ENCODE results near the gene ARMC9.
A peak's percentile ranks its signal among the peaks of the same experiment; 100 is the strongest.
"Not testable (repeated sequence)": the region's sequence is repeated elsewhere in the genome, so short reads cannot be mapped to it uniquely, and the experiment has no call there.

Gene ARMC9, protein sequence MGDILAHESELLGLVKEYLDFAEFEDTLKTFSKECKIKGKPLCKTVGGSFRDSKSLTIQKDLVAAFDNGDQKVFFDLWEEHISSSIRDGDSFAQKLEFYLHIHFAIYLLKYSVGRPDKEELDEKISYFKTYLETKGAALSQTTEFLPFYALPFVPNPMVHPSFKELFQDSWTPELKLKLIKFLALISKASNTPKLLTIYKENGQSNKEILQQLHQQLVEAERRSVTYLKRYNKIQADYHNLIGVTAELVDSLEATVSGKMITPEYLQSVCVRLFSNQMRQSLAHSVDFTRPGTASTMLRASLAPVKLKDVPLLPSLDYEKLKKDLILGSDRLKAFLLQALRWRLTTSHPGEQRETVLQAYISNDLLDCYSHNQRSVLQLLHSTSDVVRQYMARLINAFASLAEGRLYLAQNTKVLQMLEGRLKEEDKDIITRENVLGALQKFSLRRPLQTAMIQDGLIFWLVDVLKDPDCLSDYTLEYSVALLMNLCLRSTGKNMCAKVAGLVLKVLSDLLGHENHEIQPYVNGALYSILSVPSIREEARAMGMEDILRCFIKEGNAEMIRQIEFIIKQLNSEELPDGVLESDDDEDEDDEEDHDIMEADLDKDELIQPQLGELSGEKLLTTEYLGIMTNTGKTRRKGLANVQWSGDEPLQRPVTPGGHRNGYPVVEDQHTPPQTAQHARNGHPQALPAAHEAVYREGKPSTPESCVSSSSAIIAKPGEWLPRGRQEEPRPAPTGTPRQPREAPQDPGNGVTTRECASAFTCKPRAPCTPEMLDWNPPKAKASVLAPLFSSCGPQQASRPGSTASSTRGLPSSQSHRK

DNA sequence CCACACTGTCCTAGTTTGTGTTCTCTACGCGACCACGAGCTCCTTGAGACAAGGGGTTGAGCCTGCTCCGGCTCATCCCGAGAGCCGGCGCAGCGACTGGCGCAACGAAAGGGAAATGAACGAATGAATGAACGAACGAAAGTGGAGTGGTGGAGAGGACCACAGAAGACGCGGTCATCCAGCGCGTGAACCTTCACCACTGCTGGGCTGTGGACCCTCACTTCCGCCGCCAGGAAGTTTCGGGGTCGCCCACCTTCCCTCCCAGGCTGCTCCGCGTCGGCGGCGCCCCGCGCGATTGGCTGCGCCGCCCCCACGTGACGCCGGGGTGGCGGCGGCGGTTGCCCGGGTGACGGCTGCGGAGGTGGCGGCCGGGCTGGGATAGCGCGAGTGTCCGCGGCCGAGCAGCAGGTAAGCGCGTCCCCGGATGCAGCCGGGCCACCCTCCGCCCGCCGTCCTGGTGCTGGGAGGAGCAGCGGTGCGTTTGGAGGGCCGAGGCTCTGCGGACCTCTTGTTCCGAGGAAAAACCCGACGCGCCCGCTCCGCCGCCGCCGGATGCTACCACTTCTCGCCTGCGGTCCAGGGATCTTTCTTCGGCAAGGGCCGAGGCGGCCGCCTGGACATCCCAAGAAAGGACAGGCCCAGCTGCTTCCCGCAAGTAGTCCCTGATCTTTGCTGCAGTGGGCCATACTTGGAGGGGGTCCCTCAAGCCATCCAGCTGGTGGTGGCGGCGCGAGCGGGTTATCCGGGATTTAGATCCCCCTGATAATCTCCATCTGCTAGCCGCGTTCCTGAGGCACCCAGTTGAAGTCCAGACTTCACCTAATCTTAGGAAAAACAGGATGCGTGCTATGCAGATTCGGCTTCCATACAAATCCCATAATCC is at the start of gene ARMC9:
Gene ARMC9, plus strand, starts transcription at position 341 of the 883 bp plus-strand sequence. CDS start 7,608 bp downstream, outside the sequence.
- DNase-seq (peak; percentile 86), ATAC-seq (peak; percentile 91)

DNA sequence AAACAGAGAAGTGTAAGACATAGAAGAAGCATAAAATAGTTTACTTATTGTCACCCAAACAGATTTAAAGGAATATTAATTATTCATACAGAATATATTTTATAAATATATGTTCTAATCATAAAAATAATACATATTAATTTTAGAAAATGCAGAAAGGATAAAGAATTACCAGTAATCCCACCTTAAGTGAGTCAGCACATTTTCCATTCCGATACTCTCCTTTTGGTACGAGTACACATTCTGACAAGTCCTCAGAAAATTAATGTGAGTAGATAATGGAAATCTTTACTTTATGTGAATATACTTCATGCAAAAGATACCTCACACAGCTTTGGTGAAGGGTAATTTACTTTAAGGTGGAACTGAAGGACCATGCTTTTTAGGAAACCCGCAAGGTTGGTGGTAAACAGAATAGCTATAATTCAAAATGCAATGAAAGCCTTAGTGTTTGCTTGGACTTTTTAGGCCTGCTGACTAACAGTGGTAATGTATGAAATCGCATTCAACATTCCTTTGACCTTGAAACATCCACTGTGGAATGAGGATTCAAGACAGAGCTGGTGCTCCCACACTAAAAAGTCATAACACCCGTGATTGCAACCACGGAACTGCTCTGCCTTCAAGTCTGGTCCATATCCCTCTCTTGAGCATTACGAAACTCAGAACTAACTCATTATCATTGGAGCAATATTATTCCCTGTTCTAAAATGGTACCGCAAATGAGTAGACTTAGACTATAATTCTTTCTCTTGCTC is 45.5 kb upstream of the ARMC9 start:
- DNase-seq (no peak), ATAC-seq (no peak)

DNA sequence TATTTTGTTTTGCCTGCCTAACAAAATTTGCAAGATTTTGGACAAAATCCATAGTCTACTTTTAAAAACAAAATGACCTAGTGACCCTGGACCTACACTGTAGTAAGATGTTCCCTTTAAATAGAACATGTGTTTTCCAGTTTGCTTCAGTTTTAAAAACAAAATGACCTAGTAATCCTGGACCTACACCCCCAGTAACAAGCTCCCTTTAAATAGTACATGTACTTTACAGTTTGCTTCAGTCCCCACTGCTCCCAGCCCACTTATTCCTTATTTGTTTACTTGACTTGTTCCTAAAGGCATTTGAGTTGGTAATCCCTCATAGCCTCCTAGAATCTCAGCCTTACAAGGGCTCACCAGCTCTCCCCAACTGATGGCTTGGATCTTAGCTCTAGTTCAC is 39.1 kb upstream of the ARMC9 start:
- DNase-seq (no peak), ATAC-seq (no peak)

DNA sequence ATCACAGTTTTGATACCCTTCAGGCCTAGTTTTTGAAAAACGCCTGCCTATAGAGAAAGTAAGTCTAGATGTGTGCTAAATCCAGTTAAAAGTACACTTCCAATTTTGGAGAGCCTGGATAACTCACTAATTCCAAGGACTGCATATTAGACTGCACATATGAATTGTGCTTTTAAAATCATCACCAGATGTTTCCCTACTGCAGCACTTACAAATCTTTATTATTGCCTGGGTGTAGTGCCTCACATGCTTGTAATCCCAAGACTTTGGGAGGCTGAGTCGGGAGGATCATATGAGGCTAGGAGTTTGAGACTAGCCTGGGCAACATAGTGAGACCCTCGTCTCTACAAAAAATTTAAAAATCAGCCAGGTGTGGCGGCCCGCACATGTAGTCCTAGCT is 37.7 kb upstream of the ARMC9 start:
- DNase-seq (no peak), ATAC-seq (no peak)

DNA sequence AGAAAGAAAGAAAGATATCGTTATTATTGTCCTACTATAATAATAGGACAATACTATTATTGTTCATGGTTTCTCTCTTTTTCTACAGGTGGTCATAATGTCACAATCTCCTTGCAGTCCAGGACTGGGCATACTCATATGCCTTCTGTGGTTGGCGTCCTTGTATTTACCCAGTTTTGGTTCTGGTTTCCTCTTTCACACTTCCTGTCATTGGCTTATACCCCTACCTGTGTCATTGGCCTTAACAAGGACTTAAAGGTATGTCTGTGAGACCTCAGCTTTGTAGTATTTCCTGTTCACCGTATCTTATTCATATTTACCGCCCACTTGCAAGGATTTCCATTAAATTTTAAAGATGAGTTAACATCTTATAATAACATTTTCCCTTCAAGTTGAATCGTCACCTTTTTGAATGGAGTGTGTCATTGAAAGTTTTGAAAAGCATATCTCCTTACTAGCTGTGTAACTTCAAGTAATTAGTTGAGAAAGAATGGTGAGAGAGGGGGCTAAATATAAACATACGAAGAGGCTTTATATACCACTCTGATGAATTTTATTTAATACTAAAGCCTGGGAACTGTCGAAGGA is 37.1 kb upstream of the ARMC9 start:
- ATAC-seq (peak; percentile 93), DNase-seq (no peak)

DNA sequence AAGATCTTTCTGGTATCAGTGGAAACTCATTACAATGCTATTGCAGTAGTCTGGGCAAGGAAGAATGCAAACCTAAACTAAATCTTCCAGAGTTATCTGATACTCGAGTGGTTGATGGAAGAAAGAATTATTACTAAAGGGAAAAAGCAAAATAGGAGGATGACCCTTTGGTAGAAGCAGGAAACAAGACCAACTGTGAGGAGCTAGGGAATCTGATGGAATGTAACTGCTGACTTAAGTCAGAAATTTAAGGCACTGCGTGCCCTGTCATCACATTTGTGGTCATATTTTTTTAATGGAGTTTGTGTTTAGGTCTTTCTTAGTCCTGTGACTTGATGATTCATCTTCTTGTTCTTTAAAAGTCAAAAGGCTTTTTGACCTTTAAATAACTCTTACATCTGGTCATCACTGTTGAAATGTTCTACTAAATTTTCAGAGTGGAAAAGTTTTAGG is 36.5 kb upstream of the ARMC9 start:
- DNase-seq (no peak), ATAC-seq (peak; percentile 70)

DNA sequence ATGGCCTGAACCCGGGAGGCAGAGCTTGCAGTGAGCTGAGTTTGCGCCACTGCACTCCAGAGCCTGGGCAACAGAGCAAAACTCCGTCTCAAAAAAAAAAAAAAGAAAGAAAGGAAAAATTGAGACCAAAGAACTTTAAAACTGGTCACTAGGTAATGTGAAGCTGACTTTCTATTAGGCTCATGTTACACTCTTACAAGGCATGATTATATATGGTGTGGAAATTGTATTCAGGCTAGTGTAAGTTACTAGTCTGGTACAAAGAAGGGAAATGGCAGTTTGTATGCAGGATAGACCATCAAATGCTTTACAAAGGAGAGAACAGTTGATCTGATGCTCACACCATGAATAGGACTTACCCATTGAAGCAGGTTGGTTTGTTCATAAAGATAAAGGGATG is 35.4 kb upstream of the ARMC9 start:
- ATAC-seq (no peak), DNase-seq (no peak)

DNA sequence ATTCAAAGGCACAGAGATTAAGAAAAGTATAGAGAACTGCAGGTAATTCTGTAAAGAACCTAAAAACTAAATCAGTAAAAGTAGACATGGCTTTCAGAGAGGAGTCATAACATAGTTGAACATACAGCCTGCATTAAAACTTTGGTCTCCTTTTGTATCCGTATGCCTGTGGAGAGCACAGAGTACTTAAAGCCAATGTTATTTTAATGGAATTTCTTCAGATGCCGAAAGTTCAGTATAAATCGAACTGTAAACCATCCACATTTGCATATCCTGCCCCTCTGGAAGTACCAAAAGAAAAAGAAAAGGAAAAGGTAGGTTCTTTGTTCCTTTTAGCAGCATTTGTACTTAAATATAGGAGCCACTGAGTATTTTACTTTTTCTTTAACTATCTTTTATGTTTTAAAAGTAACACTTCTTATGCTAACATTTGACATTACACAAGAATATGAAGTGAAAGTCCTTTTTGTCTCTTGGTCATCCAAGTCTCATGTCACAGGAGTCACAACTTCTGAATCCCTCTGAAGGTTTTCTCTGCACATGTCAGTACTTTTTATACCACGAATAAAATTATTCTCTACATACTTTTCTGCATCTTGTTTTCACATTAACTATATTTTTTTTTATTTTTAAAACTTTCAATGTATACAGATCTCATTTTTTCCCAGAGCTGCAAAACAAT is 34.9 kb upstream of the ARMC9 start:
- DNase-seq (no peak), ATAC-seq (no peak)

DNA sequence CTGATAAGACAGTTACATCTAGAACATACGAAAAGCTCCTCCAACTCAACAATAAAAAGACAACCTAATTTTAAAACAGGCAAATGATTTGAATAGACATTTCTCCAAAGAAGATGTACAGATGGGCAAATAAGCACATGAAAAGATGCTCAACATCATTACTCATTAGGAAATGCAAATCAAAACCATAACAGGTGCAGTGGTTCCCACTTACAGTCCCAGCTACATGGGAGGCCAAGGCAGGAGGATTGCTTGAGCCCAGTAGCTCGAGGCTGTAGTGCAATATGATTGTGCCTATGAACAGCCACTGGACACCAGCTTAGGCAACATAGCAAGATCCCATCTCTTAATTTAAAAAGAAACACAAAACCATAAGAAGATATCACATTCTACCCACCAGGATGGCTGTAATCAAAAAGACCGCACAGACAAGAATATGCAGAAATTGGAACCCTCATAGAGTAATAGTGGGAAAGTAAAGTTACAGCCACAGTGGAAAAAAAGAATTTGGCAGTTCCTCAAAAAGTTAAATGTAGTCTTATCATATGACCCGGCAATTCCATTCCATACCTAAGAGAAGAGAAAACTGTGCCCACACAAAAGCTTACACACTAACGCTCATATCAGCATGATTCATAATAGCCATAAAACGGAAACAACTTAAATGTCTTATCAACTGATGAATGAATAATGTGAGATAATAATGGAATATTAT is 30.5 kb upstream of the ARMC9 start:
- ATAC-seq (peak; percentile 86), DNase-seq (no peak)

DNA sequence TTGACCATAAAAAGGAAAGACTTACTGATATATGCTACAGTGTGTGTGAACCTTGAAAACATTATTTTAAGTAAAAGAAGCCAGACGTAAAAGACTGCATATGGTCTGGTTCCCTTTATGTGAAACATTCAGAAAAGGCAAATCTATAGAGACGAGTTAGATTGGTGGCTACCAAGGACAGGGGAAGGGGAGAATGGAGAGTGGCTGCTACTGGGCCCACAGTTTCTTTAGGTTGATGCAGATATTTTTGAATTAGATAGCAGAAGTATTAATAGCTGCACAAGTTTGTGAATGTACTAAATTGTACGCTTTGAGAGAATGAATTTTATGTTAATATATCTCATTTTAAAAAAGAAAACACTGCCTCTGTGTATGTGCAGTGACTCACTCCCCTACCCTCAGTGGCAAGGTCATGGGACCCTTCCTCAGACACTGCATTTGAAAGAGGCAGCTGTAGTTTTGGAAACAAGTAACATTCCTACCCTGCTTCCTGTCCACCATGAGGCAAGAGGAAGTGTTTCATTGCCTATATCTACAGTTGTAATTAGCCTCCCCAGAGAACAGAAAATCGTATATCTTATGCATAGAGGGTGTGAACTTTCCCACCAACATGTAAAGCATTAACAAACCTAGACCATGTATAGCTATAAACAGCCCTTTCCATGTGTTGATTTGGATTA is 29.8 kb upstream of the ARMC9 start:
- no peak for ATAC-seq
- no peak for DNase-seq

DNA sequence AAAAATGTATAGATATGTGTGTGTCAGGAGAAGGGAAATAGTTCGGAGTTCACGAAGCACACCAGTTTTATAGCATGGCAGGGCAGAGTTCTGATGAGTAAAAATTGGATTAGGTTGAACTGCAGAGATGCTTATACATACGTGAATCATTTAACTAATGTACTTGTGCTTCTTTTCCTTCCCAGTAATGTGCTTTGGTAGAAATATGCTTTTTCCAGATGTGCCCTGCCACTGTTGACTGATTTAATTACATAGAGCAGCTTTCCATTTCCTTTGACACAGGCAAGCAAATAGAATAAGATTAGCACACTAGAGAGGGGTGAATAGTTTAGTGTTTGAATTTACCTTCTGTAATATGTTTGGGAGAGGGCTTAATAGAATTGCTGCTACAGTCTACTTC is 28.9 kb upstream of the ARMC9 start:
- no peak for ATAC-seq
- no peak for DNase-seq

DNA sequence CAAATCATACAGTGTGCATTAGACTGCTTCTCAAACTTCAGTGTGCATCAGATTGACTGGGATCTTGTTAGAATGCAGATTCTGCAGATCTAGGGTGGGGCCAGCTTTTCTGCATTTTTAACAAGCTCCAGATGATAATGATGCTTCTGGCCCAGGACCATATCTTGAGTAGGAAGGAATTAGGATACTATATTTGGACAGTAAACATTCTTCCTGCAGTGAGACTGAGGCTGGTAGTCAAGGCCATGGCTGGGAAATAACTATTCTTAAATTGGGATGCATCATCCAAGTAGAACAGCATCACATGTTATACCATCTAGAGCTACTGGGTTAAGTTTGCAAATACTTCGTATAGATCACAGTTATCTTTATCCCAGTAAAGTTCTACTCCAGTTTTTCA is 28.4 kb upstream of the ARMC9 start:
- ATAC-seq (no peak), DNase-seq (no peak)

DNA sequence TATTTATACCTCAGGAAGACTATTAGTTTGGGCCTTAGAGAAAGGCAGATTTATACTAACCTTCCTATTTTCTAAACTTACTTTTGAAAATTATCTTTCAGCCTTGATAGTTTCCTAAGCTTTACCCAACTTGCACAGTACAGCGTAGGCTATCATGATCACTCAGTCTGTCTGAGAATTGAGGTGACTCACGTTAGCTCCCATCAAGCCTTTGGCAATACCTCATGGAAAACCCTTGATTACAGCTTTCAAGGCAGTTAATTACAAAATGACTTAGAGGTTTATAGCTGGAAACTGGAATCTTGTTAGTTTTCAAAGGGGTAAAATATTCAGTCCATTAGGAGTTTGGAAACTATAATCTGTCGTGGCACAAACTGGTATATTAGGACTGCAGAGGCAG is 26.4 kb upstream of the ARMC9 start:
- DNase-seq (no peak), ATAC-seq (no peak)

DNA sequence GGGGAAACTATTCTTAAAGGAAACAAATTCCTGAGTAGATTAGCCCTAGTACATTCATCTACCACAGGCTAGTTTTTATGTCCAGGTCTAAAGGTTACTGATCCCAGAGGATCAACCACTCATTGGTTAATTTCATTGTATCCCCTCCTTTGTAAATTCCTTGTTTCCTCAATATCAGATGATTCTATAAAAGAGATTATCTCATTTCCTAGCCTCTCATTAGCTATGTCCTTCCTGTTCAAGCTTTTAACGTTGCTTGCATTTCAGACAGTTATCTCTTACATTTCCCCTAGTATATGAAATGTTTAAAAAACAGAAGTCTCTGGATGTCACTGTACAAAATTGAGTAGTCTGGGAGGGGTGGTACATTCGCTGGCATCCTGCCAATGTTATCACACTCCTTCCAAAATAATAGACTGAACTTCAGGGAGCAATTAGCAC is 24.2 kb upstream of the ARMC9 start:
- DNase-seq (no peak), ATAC-seq (no peak)

DNA sequence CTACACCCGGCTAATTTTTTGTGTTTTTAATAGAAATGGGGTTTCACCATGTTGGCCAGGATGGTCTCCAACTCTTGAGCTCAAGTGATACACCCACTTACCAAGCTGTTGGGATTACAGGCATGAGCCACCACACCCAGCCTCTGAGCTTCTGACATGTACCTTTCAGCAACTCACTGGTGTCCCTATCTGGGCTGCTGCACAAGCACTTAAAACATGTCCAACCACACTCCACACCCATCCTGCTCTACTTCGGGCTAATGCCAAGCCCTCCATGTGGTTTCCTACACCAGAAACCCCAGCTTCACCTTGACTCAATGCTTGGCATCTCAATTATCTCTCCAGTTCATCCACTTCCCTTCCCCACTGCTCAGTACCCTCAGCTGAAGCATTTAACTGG is 22.4 kb upstream of the ARMC9 start:
- no peak for ATAC-seq
- DNase-seq: no peak

DNA sequence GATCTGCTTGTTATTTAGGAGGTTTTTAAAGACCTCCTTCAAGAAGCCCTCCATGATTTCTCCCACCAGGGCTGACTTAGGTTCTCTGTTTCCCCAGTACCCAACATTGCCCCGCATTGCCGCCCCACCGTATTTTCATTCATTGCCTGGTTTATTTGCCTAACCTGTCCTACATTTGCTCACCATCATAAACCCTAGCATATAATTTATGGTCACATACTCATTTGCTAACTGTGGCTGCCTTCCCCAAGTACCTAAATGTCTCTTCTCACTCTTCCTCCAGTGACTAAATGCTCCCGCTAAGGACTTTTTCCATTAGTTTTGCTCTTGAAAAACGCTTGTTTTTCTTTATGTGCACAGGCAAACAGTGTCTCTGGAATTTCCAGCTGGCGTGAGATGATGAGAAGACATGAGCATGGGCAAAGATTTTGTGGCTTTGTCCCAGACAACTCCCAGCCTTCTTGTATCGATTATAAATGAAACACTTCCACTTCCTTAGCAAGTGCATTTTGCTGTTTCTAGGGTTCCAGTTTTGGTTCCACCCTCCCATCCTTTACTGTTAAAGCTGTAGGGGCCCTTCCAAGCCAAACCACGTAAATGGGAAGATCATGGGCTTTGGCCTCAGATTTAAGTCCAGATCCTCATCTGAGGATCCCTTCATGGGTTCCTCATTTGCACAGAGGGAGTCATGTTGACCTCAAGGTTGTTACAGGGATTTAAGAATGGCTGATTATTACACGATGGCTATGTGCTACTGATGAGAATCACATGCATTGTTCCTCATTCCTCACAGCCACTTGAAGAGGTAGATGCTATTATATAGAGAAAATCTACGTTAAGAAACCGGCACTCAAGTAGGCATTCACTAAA is 21.0 kb upstream of the ARMC9 start:
- peak; percentile 38 for ATAC-seq
- no peak for DNase-seq

DNA sequence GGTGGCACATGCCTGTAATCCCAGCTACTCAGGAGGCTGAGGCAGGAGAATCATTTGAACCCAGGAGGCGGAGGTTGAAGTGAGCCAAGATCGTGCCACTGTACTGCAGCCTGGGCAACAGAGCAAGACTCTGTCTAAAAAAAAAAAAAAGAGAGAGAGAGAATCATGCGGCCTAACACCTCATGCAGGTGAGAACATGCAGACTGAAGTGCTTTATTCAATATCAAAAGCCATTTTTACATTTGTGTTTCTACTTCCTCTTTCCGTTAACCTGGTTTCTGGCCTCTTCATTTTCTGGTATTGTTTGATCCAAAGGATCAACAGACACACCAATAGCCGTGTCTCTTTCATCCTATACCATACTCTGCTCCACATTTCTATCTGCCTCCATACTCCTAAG is 19.6 kb upstream of the ARMC9 start:
- DNase-seq, ATAC-seq: not testable (repeated sequence)

DNA sequence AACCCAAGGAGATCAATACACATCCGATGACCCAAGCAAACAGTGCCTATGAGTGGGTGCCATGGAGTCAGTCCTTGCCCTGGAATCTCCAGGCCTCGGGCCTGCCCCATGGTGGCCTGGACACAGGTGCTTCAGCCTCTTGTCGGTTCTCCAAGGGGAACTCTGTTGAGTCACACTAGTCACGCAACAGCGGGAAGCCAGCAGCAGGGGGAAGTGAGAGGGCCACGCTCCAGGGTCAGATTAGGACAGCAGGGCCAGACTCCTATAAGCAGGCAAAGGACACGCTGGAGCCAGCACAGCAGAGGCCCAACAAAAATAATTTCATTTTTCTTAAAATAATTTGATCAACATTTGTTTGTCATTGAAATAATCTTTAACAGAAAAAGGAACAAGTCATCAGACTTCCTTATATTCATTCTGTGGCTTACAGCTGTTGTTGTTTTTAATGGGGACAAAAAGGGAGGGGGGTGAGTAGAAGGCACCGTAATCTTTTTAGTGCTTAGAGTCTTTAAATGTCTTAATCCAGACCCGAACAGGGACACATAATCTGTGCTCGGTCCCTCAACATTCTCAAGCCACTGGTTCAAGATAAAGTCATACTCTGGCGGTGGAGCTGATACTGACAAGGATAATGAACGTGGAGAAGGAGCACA is 16.4 kb upstream of the ARMC9 start:
- DNase-seq: no peak
- peak; percentile 19 for ATAC-seq
